Measurements from ENCODE around the gene ITGA11. TPM values are rescaled to one million over a fixed set of nuclear protein-coding genes. Genes with fewer than 3 reads are reported as not detected.

Gene ITGA11
- total RNA-seq, 2 donors from 2014 or later = 12.6 to 35.4 TPM

DNA sequence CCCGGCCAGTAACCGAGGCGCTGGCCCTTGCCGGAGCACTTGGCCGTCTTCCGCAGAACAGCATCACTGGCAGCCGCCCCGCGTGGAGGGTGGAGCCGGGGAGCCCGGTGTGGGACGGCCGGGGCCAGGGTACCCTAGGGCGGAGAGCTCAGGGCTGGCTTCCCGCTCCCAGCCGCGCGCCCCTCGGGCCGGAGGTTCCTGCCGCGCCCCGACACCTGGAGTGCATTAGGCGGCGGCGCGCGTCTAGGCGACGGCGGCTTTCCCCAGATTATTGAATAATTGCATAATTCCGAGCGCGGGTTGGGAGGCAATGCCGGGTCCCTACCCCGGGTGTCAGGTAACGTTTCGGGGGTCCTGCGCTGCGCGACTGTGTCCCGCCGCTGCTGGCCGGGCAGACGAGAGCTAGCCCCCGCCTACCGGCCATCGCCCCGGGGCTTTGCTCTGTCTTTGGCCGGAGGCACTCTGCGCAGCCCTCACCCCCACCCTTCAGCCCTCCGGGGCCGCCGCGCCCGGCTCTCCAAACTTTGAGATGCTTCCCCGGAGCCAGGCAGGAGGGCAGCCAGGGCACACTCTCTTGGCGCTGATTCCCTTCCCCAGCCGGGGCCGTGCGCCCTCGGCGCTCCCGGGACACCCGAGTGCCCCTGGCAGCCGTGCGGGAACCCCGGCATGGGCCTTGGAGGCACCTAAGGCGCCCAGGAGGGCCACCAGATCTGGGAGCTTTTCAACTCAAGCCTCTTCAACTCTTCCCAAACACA lies 749 bp downstream of the ITGA11 start:
- H3K27ac ChIP-seq = peak overlapping the region; percentile 72 to 80
- H3K4me1 ChIP-seq = peaks cover 0 to 30% of the 10 kb centered on the region in 2 donors
- peak overlapping the region; percentile 49 to 63 for H3K4me3 ChIP-seq
- TF ChIP-seq, protein P1, sequence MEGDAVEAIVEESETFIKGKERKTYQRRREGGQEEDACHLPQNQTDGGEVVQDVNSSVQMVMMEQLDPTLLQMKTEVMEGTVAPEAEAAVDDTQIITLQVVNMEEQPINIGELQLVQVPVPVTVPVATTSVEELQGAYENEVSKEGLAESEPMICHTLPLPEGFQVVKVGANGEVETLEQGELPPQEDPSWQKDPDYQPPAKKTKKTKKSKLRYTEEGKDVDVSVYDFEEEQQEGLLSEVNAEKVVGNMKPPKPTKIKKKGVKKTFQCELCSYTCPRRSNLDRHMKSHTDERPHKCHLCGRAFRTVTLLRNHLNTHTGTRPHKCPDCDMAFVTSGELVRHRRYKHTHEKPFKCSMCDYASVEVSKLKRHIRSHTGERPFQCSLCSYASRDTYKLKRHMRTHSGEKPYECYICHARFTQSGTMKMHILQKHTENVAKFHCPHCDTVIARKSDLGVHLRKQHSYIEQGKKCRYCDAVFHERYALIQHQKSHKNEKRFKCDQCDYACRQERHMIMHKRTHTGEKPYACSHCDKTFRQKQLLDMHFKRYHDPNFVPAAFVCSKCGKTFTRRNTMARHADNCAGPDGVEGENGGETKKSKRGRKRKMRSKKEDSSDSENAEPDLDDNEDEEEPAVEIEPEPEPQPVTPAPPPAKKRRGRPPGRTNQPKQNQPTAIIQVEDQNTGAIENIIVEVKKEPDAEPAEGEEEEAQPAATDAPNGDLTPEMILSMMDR (IDR thresholded peaks at IDR 0.05) = no peak
- H3K27me3 ChIP-seq = no peaks in the 10 kb centered on the region
- no peaks in the 10 kb centered on the region for H3K9me3 ChIP-seq
- peak; percentile 68 for DNase-seq (ENCODE audit: low spot score)
- no peaks in the 10 kb centered on the region for H3K36me3 ChIP-seq

DNA sequence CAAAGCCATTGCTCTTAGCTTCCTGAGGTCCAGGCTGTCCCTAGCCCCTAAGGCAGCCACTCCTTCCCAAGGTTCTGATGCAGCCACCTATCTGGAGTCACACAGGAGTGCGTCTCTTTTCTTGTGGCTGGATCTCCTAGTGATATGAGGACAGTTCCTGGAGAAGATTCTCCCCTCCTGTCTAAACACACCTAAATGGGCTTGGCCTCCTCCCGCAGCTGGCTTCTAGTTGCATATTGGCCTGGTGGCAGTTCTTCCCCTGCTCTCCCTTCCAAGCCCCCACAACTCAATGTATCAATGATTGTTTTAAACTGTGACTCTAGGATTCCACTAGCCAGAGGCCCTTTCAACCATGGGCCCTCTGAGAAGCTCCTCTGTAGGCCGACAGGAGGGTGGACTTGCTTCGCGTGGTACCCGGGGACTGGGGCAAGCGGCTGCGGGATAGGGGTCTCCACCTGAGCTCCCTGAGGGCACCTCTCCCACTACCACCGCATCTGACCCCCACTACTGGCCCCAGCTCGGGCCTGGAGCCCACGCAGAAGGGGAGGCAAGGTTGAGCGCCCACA lies 1.4 kb downstream of the ITGA11 start:
- Histone ChIP-seq H3K4me3 (peak overlapping the region; percentile 49 to 63), H3K36me3 (no peaks in the 10 kb centered on the region), H3K27ac (peak overlapping the region; percentile 72 to 80), H3K4me1 (peaks cover 0 to 30% of the 10 kb centered on the region in 2 donors), H3K9me3 (no peaks in the 10 kb centered on the region), H3K27me3 (no peaks in the 10 kb centered on the region)
- TF ChIP-seq, protein P1 (IDR thresholded peaks at IDR 0.05) = no peak
- DNase-seq (ENCODE audit: low spot score) = peak; percentile 55

DNA sequence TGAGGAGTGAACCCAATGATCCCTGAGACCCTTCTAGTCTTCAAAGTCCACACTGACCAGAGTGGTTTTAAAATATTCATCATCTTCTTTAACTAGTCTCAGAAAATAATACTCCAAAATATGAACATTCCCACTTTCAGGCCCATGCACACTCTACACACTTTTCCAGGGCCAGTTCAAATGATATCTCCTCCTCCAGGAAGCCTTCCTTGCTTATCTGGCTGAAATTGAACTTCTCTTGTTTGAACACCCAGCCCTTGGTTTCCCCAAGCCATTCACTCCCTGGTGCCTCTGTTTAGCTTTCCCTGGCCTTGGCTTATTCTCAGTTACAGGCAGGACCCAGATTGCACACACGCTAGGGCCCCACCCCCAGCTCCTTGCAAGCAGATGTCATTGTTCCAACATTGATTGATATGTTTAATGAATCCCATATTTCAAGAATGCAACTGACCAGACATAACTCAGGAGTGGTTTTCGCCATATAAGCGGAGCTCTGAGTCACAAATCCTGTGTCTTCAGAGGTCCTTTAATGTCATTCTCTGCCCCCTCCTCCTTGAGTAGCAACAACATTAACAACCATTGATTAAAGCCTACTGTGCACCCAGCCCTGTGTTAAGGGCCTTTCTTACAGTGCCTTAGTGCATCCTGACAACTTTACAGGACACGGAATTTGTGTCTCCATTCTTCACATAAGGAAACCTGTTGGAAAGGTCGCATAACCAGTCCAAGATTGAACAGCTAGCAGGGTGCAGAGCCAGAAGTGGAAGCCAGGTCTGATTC lies 2.1 kb downstream of the ITGA11 start:
- DNase-seq (ENCODE audit: low spot score) = peak; percentile 56
- H3K27me3 ChIP-seq = no peaks in the 10 kb centered on the region
- no peaks in the 10 kb centered on the region for H3K36me3 ChIP-seq
- H3K9me3 ChIP-seq = no peaks in the 10 kb centered on the region
- peak overlapping the region; percentile 72 to 80 for H3K27ac ChIP-seq
- H3K4me3 ChIP-seq = no peak overlapping the region
- TF ChIP-seq, protein P1 (IDR thresholded peaks at IDR 0.05) = no peak
- peaks cover 0 to 30% of the 10 kb centered on the region in 2 donors for H3K4me1 ChIP-seq

DNA sequence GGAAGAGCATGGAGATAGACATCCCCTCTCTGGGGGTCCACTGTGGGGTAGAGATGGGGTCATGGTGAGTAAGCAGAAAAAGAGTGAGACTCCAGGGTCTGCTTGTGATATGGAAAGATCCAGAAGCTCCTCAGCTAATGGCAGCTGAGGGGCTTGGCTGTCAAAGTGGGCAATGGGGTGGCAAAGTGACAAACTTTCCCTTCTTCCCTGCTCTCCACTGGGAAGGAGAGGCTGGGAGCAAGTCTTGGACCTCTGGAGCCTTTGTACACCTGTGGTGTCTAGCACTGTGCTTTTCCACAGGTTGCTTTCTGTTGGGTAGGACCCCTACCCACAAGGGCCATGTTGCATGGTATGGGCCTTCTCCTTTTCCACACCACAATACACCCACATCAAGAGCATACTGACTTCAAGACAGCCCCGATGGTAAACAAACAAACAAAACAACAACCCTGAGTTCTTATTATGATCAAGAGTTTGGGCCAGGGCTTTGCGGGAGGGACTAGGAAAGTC lies 3.5 kb downstream of the ITGA11 start:
- Histone ChIP-seq H3K4me1 (peaks cover 0 to 30% of the 10 kb centered on the region in 2 donors), H3K27ac (no peak overlapping the region), H3K4me3 (no peak overlapping the region), H3K9me3 (no peaks in the 10 kb centered on the region), H3K27me3 (no peaks in the 10 kb centered on the region), H3K36me3 (no peaks in the 10 kb centered on the region)
- TF ChIP-seq, protein P1 (IDR thresholded peaks at IDR 0.05) = no peak
- peak; percentile 26 for DNase-seq (ENCODE audit: low spot score)

DNA sequence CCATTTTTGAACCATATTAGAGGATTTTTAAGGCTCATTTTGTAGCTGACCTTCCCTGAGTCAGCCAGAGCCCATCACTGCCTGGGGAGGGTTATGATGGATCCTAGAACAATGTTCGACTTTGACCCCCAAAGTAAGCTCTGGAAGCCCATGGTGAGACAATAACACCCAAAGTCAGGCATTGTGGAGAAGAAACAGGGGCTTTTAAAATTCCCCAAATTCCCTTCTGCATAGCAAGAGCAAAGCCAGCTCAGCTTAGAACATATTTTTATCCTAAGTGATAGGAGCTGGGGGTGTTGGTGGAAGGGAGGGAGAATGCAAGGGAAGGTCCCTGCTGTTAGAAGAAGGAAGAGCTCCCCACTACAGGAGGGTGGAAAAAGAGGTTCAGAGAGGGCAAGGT lies 4.0 kb downstream of the ITGA11 start:
- no peak overlapping the region for H3K27ac ChIP-seq
- DNase-seq (ENCODE audit: low spot score) = no peak
- H3K4me1 ChIP-seq = peaks cover 0 to 30% of the 10 kb centered on the region in 2 donors
- no peaks in the 10 kb centered on the region for H3K36me3 ChIP-seq
- TF ChIP-seq, protein P1 (IDR thresholded peaks at IDR 0.05) = no peak
- H3K27me3 ChIP-seq = no peaks in the 10 kb centered on the region
- no peak overlapping the region for H3K4me3 ChIP-seq
- no peaks in the 10 kb centered on the region for H3K9me3 ChIP-seq

Data from right atrium auricular region (tissue), 2 donors.